LNCaP clone FGC (cell line): ENCODE data around the gene NMRK1.

ENCODE experiments used
- DNase-seq: peaks from one replicate; pipeline ENCODE4 v3.0.0-alpha.2; 2011; ENCODE audit warnings: low read depth
- H3K4me3 ChIP-seq: 2 replicates; pipeline ENCODE4 v1.5.1; 2011; ENCODE audit warnings: mild to moderate bottlenecking, low read depth, low read length, control low read depth
- TF ChIP-seq, protein P1 (sequence below): IDR thresholded peaks from 2 replicates; pipeline ENCODE4 v1.5.1; 2012; ENCODE audit warnings: mild to moderate bottlenecking; ENCODE audit not compliant: control insufficient read depth, insufficient read depth; ENCODE audit errors: extremely low read depth

The NMRK1 gene

DNA sequence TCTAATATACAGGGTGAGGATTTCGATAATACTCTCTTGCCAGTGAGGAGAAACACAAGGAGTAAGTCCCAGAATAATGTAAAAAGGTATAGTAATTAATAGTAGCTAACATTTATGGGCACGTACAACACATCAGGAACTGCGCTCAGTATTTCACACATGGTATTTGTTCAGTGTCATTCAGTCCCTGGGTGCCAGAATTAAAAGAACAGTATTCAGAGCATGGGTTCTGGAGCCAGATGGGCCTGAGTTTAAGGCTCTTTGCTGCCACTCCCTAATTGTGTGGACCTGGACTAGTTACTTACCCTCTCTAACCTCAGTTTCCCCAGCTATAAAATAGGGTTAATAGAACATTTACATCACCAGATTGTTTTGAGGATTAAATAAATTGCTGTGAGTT, 16.7 kb upstream of the NMRK1 start:
- TF ChIP-seq, protein P1, sequence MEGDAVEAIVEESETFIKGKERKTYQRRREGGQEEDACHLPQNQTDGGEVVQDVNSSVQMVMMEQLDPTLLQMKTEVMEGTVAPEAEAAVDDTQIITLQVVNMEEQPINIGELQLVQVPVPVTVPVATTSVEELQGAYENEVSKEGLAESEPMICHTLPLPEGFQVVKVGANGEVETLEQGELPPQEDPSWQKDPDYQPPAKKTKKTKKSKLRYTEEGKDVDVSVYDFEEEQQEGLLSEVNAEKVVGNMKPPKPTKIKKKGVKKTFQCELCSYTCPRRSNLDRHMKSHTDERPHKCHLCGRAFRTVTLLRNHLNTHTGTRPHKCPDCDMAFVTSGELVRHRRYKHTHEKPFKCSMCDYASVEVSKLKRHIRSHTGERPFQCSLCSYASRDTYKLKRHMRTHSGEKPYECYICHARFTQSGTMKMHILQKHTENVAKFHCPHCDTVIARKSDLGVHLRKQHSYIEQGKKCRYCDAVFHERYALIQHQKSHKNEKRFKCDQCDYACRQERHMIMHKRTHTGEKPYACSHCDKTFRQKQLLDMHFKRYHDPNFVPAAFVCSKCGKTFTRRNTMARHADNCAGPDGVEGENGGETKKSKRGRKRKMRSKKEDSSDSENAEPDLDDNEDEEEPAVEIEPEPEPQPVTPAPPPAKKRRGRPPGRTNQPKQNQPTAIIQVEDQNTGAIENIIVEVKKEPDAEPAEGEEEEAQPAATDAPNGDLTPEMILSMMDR, result no peak
- no peak for DNase-seq
- no peak overlapping the region for H3K4me3 ChIP-seq

DNA sequence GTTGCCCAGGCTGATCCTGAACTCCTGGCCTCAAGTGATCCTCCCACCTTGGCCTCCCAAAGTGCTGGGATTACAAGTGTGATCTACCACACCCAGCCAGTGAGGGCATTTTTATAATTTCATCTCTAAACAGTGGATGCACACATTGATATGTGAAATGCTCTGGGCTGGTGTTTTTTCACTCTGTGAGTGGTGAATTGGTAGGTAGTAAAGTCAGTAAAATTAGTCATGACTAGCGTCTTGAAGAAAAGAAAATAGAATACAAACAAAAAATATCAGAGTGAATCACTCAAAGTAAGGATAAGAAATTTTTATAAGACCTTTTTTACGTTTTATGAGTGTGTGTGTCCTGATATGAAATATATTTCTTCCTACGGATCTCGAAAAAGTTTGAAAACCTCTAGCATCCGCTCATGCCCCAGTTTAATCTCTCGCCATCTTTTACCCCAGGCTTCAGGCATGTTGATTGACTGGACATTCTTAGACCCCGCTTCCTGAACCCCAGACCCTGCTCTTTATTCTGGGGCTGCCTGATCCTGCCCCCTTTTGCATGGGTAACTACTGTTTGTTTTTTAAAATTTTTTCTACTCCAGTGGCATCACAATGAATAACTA, 14.3 kb upstream of the NMRK1 start:
- no peak for DNase-seq
- no peak overlapping the region for H3K4me3 ChIP-seq
- TF ChIP-seq, protein P1, result no peak

DNA sequence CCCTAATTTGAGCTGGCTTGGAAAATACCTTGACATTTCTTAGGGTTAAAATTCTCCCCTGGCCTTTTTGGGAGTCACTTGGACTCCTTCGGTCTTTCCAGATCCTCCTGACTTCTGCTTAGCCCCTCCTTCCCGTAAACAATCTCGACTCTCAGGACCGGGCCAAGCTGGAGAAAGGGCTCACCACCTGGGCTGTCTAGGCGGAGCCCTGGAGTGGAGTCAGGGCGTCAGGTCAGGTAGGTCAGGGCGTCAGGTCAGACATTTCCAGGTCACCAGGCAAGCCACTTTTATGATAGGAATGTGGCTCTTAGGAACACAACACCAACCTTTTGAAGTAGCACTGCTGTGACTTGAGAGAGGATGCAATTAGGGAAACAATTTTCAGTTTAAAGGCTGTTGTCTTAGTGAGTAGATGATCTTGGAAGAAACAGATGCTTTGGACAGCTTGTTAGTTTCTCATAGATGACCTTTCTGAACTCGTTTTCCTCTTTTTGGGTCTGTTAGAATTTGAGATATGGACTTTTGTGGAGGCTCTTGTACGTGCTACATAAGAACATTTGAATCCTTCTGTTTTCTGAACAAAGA, 13.1 kb upstream of the NMRK1 start:
- DNase-seq, result no peak
- TF ChIP-seq, protein P1, result no peak
- H3K4me3 ChIP-seq, result no peak overlapping the region

DNA sequence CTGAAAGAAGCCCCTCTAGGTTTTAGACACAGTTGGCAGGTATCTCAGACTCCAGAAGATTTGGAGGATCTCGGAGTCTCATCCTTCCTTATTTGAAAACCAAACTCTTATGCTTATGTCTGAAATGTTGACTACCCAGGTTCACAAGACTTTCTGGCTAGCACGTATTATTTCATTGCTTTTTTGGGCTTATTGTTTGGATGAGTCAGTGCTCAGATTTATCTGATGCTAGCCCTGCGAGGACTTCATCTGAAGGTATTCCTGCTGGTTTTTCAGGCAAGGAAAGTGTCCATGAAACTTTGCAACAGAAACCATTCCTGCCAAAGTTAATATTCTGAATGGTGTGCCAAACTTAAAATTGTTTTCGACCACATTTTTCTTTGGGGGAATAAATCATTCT, 8.8 kb upstream of the NMRK1 start:
- no peak overlapping the region for H3K4me3 ChIP-seq

DNA sequence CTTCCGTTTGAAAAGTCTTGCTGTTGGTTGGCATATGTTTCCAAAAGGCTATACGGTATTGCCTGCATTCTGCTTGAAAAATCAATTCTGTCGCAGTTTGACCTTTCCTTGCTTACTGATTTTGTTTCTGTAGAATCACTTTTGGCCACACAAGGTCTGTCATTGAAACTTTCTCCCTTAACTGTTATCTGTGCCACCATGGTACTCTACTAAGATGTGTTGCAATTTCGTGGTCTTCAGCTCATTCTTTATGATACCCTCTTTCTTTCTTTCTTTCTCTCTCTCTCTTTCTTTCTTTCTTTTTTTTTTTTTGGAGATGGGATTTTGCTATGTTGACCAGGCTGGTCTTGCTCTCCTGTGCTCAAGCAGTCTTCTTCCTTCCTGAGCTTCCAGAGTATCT, 4.8 kb upstream of the NMRK1 start:
- TF ChIP-seq, protein P1, result no peak
- no peak overlapping the region for H3K4me3 ChIP-seq
- no peak for DNase-seq

More for the DNA sequence above, 8.8 kb upstream of the NMRK1 start:
- TF ChIP-seq, protein P1, result no peak
- DNase-seq, result no peak

DNA sequence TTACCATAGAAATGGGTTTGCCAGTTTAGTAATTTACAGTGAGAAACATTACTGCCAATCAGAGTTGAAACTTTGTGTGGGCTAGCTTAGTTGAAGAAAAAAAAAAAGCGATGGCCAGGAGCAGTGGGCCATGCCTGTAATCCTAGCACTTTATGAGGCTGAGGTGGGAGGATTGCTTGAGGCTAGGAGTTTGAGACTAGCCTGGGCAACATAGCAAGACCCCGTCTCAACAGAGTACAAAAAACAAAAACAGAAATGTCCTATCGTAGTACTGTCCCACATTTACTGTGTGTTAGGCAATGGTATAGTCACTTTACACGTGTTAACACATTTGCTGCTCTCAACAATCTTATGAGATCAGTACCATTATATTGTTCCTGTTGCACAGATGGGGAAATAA, 2.6 kb upstream of the NMRK1 start:
- no peak overlapping the region for H3K4me3 ChIP-seq
- no peak for DNase-seq
- TF ChIP-seq, protein P1, result no peak

DNA sequence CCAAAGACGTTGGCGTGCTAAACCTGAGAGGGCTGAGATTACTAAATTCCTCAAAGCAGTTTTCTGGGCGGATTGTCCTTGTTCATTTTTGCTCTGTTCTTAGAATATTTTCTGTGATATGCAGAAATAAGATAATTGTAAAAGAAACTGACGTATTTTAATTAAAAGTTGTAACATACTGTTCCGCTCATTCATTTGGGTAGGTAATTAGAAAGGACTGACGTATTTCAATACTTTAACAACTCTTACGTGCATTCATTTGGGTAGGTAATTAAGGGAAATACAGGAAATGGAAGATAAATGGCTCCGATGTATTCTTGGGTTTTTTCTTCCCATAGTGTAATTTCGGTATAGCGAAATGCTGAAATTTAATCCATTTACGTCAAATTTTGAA, 1.4 kb upstream of the NMRK1 start:
- TF ChIP-seq, protein P1, result no peak
- no peak for DNase-seq
- H3K4me3 ChIP-seq, result peak overlapping the region; percentile 78
